ENCODE results near the gene LRMDA. TPM values are rescaled to one million over a fixed set of nuclear protein-coding genes. Genes with fewer than 3 reads are reported as not detected.

The LRMDA gene
- total and polyA plus RNA-seq, 2 of the 8 experiments (the other 6 are each of a cell fraction or from before 2014, with no cell fraction given): 0.86 to 2.8 TPM

- no peak for TF ChIP-seq CHD7 (IDR thresholded peaks at IDR 0.05; ENCODE audit: insufficient replicate concordance, low read length)
- no peak for TF ChIP-seq EP300 (IDR thresholded peaks at IDR 0.05; ENCODE audit: borderline replicate concordance in 1 of 2, low read depth in 2 of 2, low read length in 2 of 2)
Measured at GRCh38 chr10:75864717-75865116, 433.3 kb downstream of the LRMDA start (continued).
